Measurements from ENCODE around the gene RCN2.

Gene RCN2

GRCh38 chr15:76994971-76995945, 63.7 kb downstream of the RCN2 start, which contains the start of gene PSTPIP1:
Gene PSTPIP1 (plus strand): TSS chr15:76995126. CDS start chr15:76995574, 448 bp downstream.
- peak; percentile 44 to 57 (median 49) for DNase-seq

- DNase-seq = no peak
Measured at GRCh38 chr15:76996076-76996525, 64.6 kb downstream of the RCN2 start.

- DNase-seq = peak in 2 of 3 donors; percentile 44 to 62
Measured at GRCh38 chr15:76996526-76997401, 65.2 kb downstream of the RCN2 start.

GRCh38 chr15:76998663-76999285, 67.2 kb downstream of the RCN2 start:
- DNase-seq = no peak

GRCh38 chr15:76999996-77000395, 68.4 kb downstream of the RCN2 start:
- peak in 1 of 3 donors; percentile 49 for DNase-seq

GRCh38 chr15:77001351-77001750, 69.8 kb downstream of the RCN2 start:
- no peak for DNase-seq

GRCh38 chr15:77001966-77002365, 70.4 kb downstream of the RCN2 start:
- no peak for DNase-seq

- peak in 1 of 3 donors; percentile 0 for DNase-seq
Measured at GRCh38 chr15:77002436-77002835, 70.9 kb downstream of the RCN2 start.

- DNase-seq = peak; percentile 95 to 97 (median 96)
Measured at GRCh38 chr15:77002954-77003912, 71.7 kb downstream of the RCN2 start.
